Lung (tissue), 12 donors: ENCODE measurements around the gene RAB26. TPM values are rescaled to one million over a fixed set of nuclear protein-coding genes. Genes with fewer than 3 reads are reported as not detected.
A peak's percentile ranks its signal among the peaks of the same experiment; 100 is the strongest.

ENCODE experiments used
- ATAC-seq: fragments of 200-7000 bp; cut with Tn5 transposase; one replicate; pipeline ENCODE4 v1.9.1; 2020; ENCODE audit warnings: moderate number of reproducible peaks; ENCODE audit not compliant: insufficient read depth, low FRiP score
- DNase-seq, 3 donors: peaks; one replicate each; pipeline ENCODE4 v3.0.0-alpha.2; 2013 to 2017
- H3K27ac ChIP-seq, 2 donors: one replicate each; pipeline ENCODE4 v1.5.1; 2013; ENCODE audit warnings: mild to moderate bottlenecking in 2 of 2, moderate library complexity in 2 of 2, control low read depth in 1 of 2, inconsistent platforms in 1 of 2, low read depth in 1 of 2, low read length in 1 of 2
- H3K27me3 ChIP-seq, 3 donors: one replicate each; pipeline ENCODE4 v1.5.1; 2013; ENCODE audit warnings: low read length in 2 of 3; ENCODE audit not compliant: control insufficient read depth in 3 of 3, insufficient read depth in 3 of 3
- H3K36me3 ChIP-seq, 4 donors: one replicate each; pipeline ENCODE4 v1.5.1; 2013; ENCODE audit warnings: low read length in 4 of 4, mild to moderate bottlenecking in 1 of 4, moderate library complexity in 1 of 4; ENCODE audit not compliant: control insufficient read depth in 4 of 4, insufficient read depth in 4 of 4
- H3K4me1 ChIP-seq, 5 donors: one replicate each; pipeline ENCODE4 v1.5.1; 2013; ENCODE audit warnings: low read length in 5 of 5, mild to moderate bottlenecking in 2 of 5, moderate library complexity in 1 of 5; ENCODE audit not compliant: control insufficient read depth in 5 of 5, insufficient read depth in 5 of 5
- H3K4me3 ChIP-seq: one replicate; pipeline ENCODE4 v1.5.1; 2013; ENCODE audit warnings: mild to moderate bottlenecking, control low read depth, moderate library complexity
- H3K9ac ChIP-seq, 2 donors: one replicate each; pipeline ENCODE4 v1.5.1; 2013; ENCODE audit warnings: low read length in 2 of 2, control low read depth in 1 of 2; ENCODE audit not compliant: insufficient read depth in 1 of 2
- H3K9me3 ChIP-seq, 4 donors: one replicate each; pipeline ENCODE4 v1.5.1; 2013; ENCODE audit warnings: low read length in 3 of 4, mild to moderate bottlenecking in 1 of 4, moderate library complexity in 1 of 4; ENCODE audit not compliant: control insufficient read depth in 4 of 4, insufficient read depth in 3 of 4
- CTCF ChIP-seq: IDR thresholded peaks from 2 replicates; pipeline ENCODE4 v1.5.1; 2012; ENCODE audit warnings: mild to moderate bottlenecking; ENCODE audit errors: control extremely low read depth, extremely low read depth
- WGBS, 2 donors: extraction: QIAGEN DNeasy Blood & Tissue Kit; methylation state at CpG; one replicate each; pipeline ENCODE4 v1.1.7; 2013; 5-methylcytosine and 5-hydroxymethylcytosine counted together
- polyA plus RNA-seq, 2 donors: library from polyadenylated mRNA; stranded (reverse); fragments of 200-250 nt; gene quantifications; one replicate each; pipeline ENCODE4 v1.2.1, GENCODE V29; 2013
- total RNA-seq, 2 donors: library from RNA; depleted of rRNA in 1 of 2; stranded (reverse); fragments of >200 nt in 1 of 2; gene quantifications; one replicate each; pipeline ENCODE4 v1.2.1, GENCODE V29; 2014 to 2021
- donor health status: control.
- donor health status: control.
- donor health status: Bipolar disorder and iron deficiency.
- donor health status: healthy.
- donor health status: DM: yes; HTN: yes; CAD: no.

Gene RAB26
- total and polyA plus RNA-seq, 4 donors = 0.30 to 1.0 (median 0.72) TPM

GRCh38 chr16:2156849-2157224 is 8.4 kb downstream of the RAB26 start:
- H3K4me3 ChIP-seq = no peak overlapping the region
- H3K27ac ChIP-seq = peak overlapping the region in 1 of 2 donors; percentile 3
- peaks cover 0 to 9% (median 6%) of the 10 kb centered on the region in 4 donors for H3K36me3 ChIP-seq
- DNase-seq = no peak
- ATAC-seq = no peak
- TF ChIP-seq CTCF = no peak
- H3K4me1 ChIP-seq = peaks cover 0 to 70% (median 35%) of the 10 kb centered on the region in 5 donors
- H3K9ac ChIP-seq = peak overlapping the region in 1 of 2 donors; percentile 55
- no peaks in the 10 kb centered on the region for H3K9me3 ChIP-seq
- WGBS, 2 donors = 53 to 65% methylated on average over 4 to 5 of the region's 5 CpGs
- H3K27me3 ChIP-seq = no peaks in the 10 kb centered on the region

GRCh38 chr16:2157480-2158261 is 9.2 kb downstream of the RAB26 start:
- H3K4me3 ChIP-seq = no peak overlapping the region
- no peaks in the 10 kb centered on the region for H3K9me3 ChIP-seq
- 82 to 90% methylated on average over 27 of the region's 27 CpGs for WGBS, 2 donors
- peaks cover 0 to 5% (median 2%) of the 10 kb centered on the region in 4 donors for H3K36me3 ChIP-seq
- ATAC-seq = no peak
- peak overlapping the region in 1 of 2 donors; percentile 80 for H3K27ac ChIP-seq
- no peak overlapping the region for H3K9ac ChIP-seq
- H3K4me1 ChIP-seq = peaks cover 0 to 63% (median 35%) of the 10 kb centered on the region in 5 donors
- DNase-seq = no peak
- H3K27me3 ChIP-seq = no peaks in the 10 kb centered on the region
- no peak for TF ChIP-seq CTCF

GRCh38 chr16:2158262-2158638 is 9.8 kb downstream of the RAB26 start:
- H3K36me3 ChIP-seq = peaks cover 0 to 5% (median 0%) of the 10 kb centered on the region in 4 donors
- ATAC-seq = no peak
- H3K9ac ChIP-seq = no peak overlapping the region
- H3K27ac ChIP-seq = peak overlapping the region in 1 of 2 donors; percentile 80
- no peaks in the 10 kb centered on the region for H3K27me3 ChIP-seq
- H3K4me1 ChIP-seq = peaks cover 0 to 58% (median 35%) of the 10 kb centered on the region in 5 donors
- TF ChIP-seq CTCF = no peak
- no peaks in the 10 kb centered on the region for H3K9me3 ChIP-seq
- H3K4me3 ChIP-seq = no peak overlapping the region
- WGBS, 2 donors = 78 to 81% methylated on average over 13 to 15 of the region's 15 CpGs
- DNase-seq = no peak
